OCI-LY1 (cell line): ENCODE data around the gene RABIF.

Experiments used
- H2AFZ ChIP-seq: fragments of 200-600 bp; sonication (generic), shearing (Covaris generic); 2 replicates; pipeline ENCODE4 v1.6.0; 2014; ENCODE audit warnings: antibody characterized with exemption, mild to moderate bottlenecking, low read length
- H3F3A ChIP-seq: fragments of 200-600 bp; sonication (generic), shearing (Covaris generic); 2 replicates; pipeline ENCODE4 v1.6.0; 2014; ENCODE audit warnings: mild to moderate bottlenecking, antibody characterized with exemption, low read length, moderate library complexity; ENCODE audit not compliant: insufficient read depth
- H3K27ac ChIP-seq: fragments of 200-600 bp; sonication (generic); 2 replicates; pipeline ENCODE4 v1.5.1; 2014; ENCODE audit warnings: low read length, mixed run types, mild to moderate bottlenecking, low read depth; ENCODE audit not compliant: poor library complexity, severe bottlenecking
- H3K27me3 ChIP-seq: fragments of 200-600 bp; sonication (generic); 2 replicates; pipeline ENCODE4 v1.6.0; 2014; ENCODE audit warnings: antibody characterized with exemption, mild to moderate bottlenecking, low read length, moderate library complexity; ENCODE audit not compliant: insufficient read depth
- H3K36me3 ChIP-seq: fragments of 200-600 bp; sonication (generic); 2 replicates; pipeline ENCODE4 v1.6.1; 2014; ENCODE audit warnings: mild to moderate bottlenecking, antibody characterized with exemption, low read length, moderate library complexity, mixed read lengths; ENCODE audit not compliant: insufficient read depth
- H3K4me1 ChIP-seq: fragments of 200-600 bp; sonication (generic); 2 replicates; pipeline ENCODE4 v1.5.1; 2014; ENCODE audit warnings: mild to moderate bottlenecking, low read length, moderate library complexity; ENCODE audit not compliant: insufficient read depth, severe bottlenecking
- H3K4me2 ChIP-seq: fragments of 200-600 bp; sonication (generic), shearing (Covaris generic); 2 replicates; pipeline ENCODE4 v1.6.1; 2014; ENCODE audit warnings: low read length
- H3K4me3 ChIP-seq: fragments of 200-600 bp; sonication (generic); 2 replicates; pipeline ENCODE4 v1.5.1; 2014; ENCODE audit warnings: low read length, low read depth, mild to moderate bottlenecking, mixed read lengths; ENCODE audit not compliant: poor library complexity, severe bottlenecking
- H3K79me2 ChIP-seq: fragments of 200-600 bp; shearing (Covaris generic); 2 replicates; pipeline ENCODE4 v1.6.1; 2016; ENCODE audit warnings: mixed run types, low read length, mixed read lengths; ENCODE audit not compliant: insufficient read depth
- H3K9ac ChIP-seq: fragments of 200-600 bp; sonication (generic), shearing (Covaris generic); 2 replicates; pipeline ENCODE4 v1.6.1; 2014; ENCODE audit warnings: mild to moderate bottlenecking, low read length, mixed read lengths
- H3K9me2 ChIP-seq: fragments of 200-600 bp; sonication (generic), shearing (Covaris generic); 2 replicates; pipeline ENCODE4 v1.6.1; 2014; ENCODE audit warnings: low read depth, mild to moderate bottlenecking, low read length, mixed read lengths
- H3K9me3 ChIP-seq: fragments of 200-600 bp; shearing (Covaris generic); 2 replicates; pipeline ENCODE4 v1.6.1; 2014; ENCODE audit warnings: low read length, mixed read lengths
- H4K20me1 ChIP-seq: fragments of 200-600 bp; sonication (generic), shearing (Covaris generic); 2 replicates; pipeline ENCODE4 v1.6.0; 2016; ENCODE audit warnings: mild to moderate bottlenecking, low read length; ENCODE audit not compliant: insufficient read depth
- CTCF ChIP-seq: fragments of 200-600 bp; sonication (generic), shearing (Covaris generic); IDR thresholded peaks from 2 replicates; pipeline ENCODE4 v1.5.1; 2017; ENCODE audit warnings: mild to moderate bottlenecking, antibody characterized with exemption, low read length, moderate library complexity, mixed read lengths
- EZH2 ChIP-seq: fragments of 200-600 bp; sonication (generic), shearing (Covaris generic); IDR thresholded peaks from 2 replicates; pipeline ENCODE4 v1.8.0; 2017; ENCODE audit warnings: borderline replicate concordance, mixed run types, mild to moderate bottlenecking, antibody characterized with exemption, low read length, moderate library complexity, mixed read lengths

RABIF gene

GRCh38 chr1:202890392-202890791 lies 1.4 kb upstream of the RABIF start:
- H3K79me2 ChIP-seq: peaks cover 13% of the 10 kb centered on the region
- H3K36me3 ChIP-seq: peaks cover 52% of the 10 kb centered on the region
- no peak overlapping the region for H3K4me2 ChIP-seq
- H4K20me1 ChIP-seq: no peaks in the 10 kb centered on the region
- H2AFZ ChIP-seq: no peak overlapping the region
- H3F3A ChIP-seq: peaks cover 4% of the 10 kb centered on the region; the same call in 1 of the 2 replicates
- H3K9me2 ChIP-seq: no peaks in the 10 kb centered on the region
- TF ChIP-seq EZH2 (no peak), CTCF (no peak)
- H3K4me3 ChIP-seq: no peak overlapping the region
- no peaks in the 10 kb centered on the region for H3K9me3 ChIP-seq
- H3K4me1 ChIP-seq: peaks cover 15% of the 10 kb centered on the region
- no peak overlapping the region for H3K27ac ChIP-seq
- H3K9ac ChIP-seq: no peak overlapping the region
- no peaks in the 10 kb centered on the region for H3K27me3 ChIP-seq

- H4K20me1 ChIP-seq: no peaks in the 10 kb centered on the region
- no peaks in the 10 kb centered on the region for H3K9me3 ChIP-seq
- peak overlapping the region; percentile 68; the same call in 1 of the 2 replicates for H2AFZ ChIP-seq
- H3K4me2 ChIP-seq: peak overlapping the region; percentile 93
- TF ChIP-seq EZH2 (no peak), CTCF (no peak)
- peaks cover 15% of the 10 kb centered on the region for H3K4me1 ChIP-seq
- no peaks in the 10 kb centered on the region for H3K27me3 ChIP-seq
- H3K27ac ChIP-seq: peak overlapping the region; percentile 83
- H3K36me3 ChIP-seq: peaks cover 40% of the 10 kb centered on the region
- peak overlapping the region; percentile 90 for H3K4me3 ChIP-seq
- peaks cover 13% of the 10 kb centered on the region for H3K79me2 ChIP-seq
- H3F3A ChIP-seq: peaks cover 4% of the 10 kb centered on the region; the same call in 1 of the 2 replicates
- peak overlapping the region; percentile 96 for H3K9ac ChIP-seq
- no peaks in the 10 kb centered on the region for H3K9me2 ChIP-seq
These were observed 773 bp downstream of the RABIF start for GRCh38 chr1:202888221-202888530.

- H3K4me2 ChIP-seq: no peak overlapping the region
- TF ChIP-seq EZH2 (no peak), CTCF (no peak)
- H3F3A ChIP-seq: no peaks in the 10 kb centered on the region
- no peaks in the 10 kb centered on the region for H3K27me3 ChIP-seq
- H3K4me1 ChIP-seq: no peaks in the 10 kb centered on the region
- H4K20me1 ChIP-seq: no peaks in the 10 kb centered on the region
- no peaks in the 10 kb centered on the region for H3K9me2 ChIP-seq
- peaks cover 47% of the 10 kb centered on the region for H3K36me3 ChIP-seq
- no peaks in the 10 kb centered on the region for H3K9me3 ChIP-seq
- no peaks in the 10 kb centered on the region for H3K79me2 ChIP-seq
- H3K4me3 ChIP-seq: no peak overlapping the region
- no peak overlapping the region for H3K27ac ChIP-seq
- no peak overlapping the region for H3K9ac ChIP-seq
- H2AFZ ChIP-seq: no peak overlapping the region
These were observed 7.9 kb downstream of the RABIF start for GRCh38 chr1:202880961-202881460.
